Right ventricle myocardium superior (tissue), 1 donor: ENCODE results near the gene NUBPL. TPM values are rescaled to one million over a fixed set of nuclear protein-coding genes. Genes with fewer than 3 reads are reported as not detected.
"Not testable (repeated sequence)": the region's sequence is repeated elsewhere in the genome, so short reads cannot be mapped to it uniquely, and the experiment has no call there.

Experiments
- ATAC-seq: fragments of 200-7000 bp; cut with Tn5 transposase; one replicate; pipeline ENCODE4 v1.9.1; 2020; ENCODE audit warnings: mild to moderate bottlenecking; ENCODE audit not compliant: poor library complexity
- DNase-seq: peaks from one replicate; pipeline ENCODE4 v3.0.0-alpha.2; 2020
- intact Hi-C: fragments of 100-400 bp; cut with DNase I; formaldehyde crosslinking; loops from one replicate; pipeline ENCODE4 v1.11.2; 2022
- total RNA-seq: library from RNA; stranded (reverse); fragmentation: NEBNext Ultra II Directional; extraction: Animal tissue kit (Norgen Biotek cat#: 25700); gene quantifications from one replicate; pipeline ENCODE4 v1.2.1, GENCODE V29; 2021
- donor health status: DM: no; HTN: yes; CAD: no; lungs with severe emphysema.

The NUBPL gene
- total RNA-seq, 1 donor from 2014 or later = 28.2 TPM

GRCh38 chr14:31705731-31706130, 144.5 kb downstream of the NUBPL start:
- intact Hi-C loops = no loop called here
- DNase-seq (no peak), ATAC-seq (no peak)

GRCh38 chr14:31708661-31709060, 147.5 kb downstream of the NUBPL start:
- ATAC-seq, DNase-seq, intact Hi-C loops: not testable (repeated sequence)

GRCh38 chr14:31712244-31713127, 151.3 kb downstream of the NUBPL start:
- intact Hi-C loops = no loop called here
- ATAC-seq (no peak), DNase-seq (no peak)

GRCh38 chr14:31716208-31716607, 155.0 kb downstream of the NUBPL start:
- intact Hi-C loops = no loop called here
- no peak for DNase-seq
- ATAC-seq = no peak

- ATAC-seq = peak; percentile 14
- no peak for DNase-seq
- intact Hi-C loops = no loop called here
These were observed 156.3 kb downstream of the NUBPL start for GRCh38 chr14:31717294-31718085.

- DNase-seq = no peak
- peak; percentile 81 for ATAC-seq
- intact Hi-C loops = no loop called here
These were observed 157.4 kb downstream of the NUBPL start for GRCh38 chr14:31718585-31718984.

- intact Hi-C loops = no loop called here
- peak; percentile 69 for ATAC-seq
- DNase-seq = no peak
These were observed 157.8 kb downstream of the NUBPL start for GRCh38 chr14:31718985-31719384.

GRCh38 chr14:31726337-31726736, 165.1 kb downstream of the NUBPL start:
- intact Hi-C loops = no loop called here
- DNase-seq (no peak), ATAC-seq (no peak)

GRCh38 chr14:31727797-31728196, 166.6 kb downstream of the NUBPL start:
- no peak for DNase-seq
- ATAC-seq = no peak
- intact Hi-C loops = no loop called here

GRCh38 chr14:31740688-31741087, 179.5 kb downstream of the NUBPL start:
- DNase-seq (no peak), ATAC-seq (no peak)
- intact Hi-C loops = no loop called here

- intact Hi-C loops = no loop called here
- no peak for ATAC-seq
- no peak for DNase-seq
These were observed 184.5 kb downstream of the NUBPL start for GRCh38 chr14:31745741-31746140.

- no peak for ATAC-seq
- intact Hi-C loops = no loop called here
- DNase-seq = no peak
These were observed 185.1 kb downstream of the NUBPL start for GRCh38 chr14:31746326-31746725.

- no peak for ATAC-seq
- intact Hi-C loops = no loop called here
These were observed 188.1 kb downstream of the NUBPL start for GRCh38 chr14:31749275-31749674.

GRCh38 chr14:31751047-31751446, 189.8 kb downstream of the NUBPL start:
- DNase-seq, ATAC-seq, intact Hi-C loops: not testable (repeated sequence)

More at GRCh38 chr14:31749275-31749674, 188.1 kb downstream of the NUBPL start:
- no peak for DNase-seq

GRCh38 chr14:31752867-31753661, 191.9 kb downstream of the NUBPL start:
- intact Hi-C loops = no loop called here
- DNase-seq = no peak
- ATAC-seq = no peak

GRCh38 chr14:31758941-31759340, 197.7 kb downstream of the NUBPL start:
- DNase-seq = no peak
- intact Hi-C loops = no loop called here
- ATAC-seq = no peak

GRCh38 chr14:31760277-31760676, 199.1 kb downstream of the NUBPL start:
- intact Hi-C loops = no loop called here
- DNase-seq (no peak), ATAC-seq (no peak)

- DNase-seq = no peak
- no peak for ATAC-seq
- intact Hi-C loops = no loop called here
These were observed 200.1 kb downstream of the NUBPL start for GRCh38 chr14:31761325-31761724.

- ATAC-seq (no peak), DNase-seq (no peak)
- intact Hi-C loops = no loop called here
These were observed 201.8 kb downstream of the NUBPL start for GRCh38 chr14:31763041-31763440.
